GM13976 (cell line): Measurements from ENCODE around the gene S100A14.
"Not testable (repeated sequence)": the region's sequence is repeated elsewhere in the genome, so short reads cannot be mapped to it uniquely, and the experiment has no call there.

Experiments
- DNase-seq: peaks from one replicate; pipeline ENCODE4 v3.0.0; 2012; ENCODE audit warnings: low spot score
- CTCF ChIP-seq: IDR thresholded peaks from 2 replicates; pipeline ENCODE4 v1.5.1; 2012; ENCODE audit warnings: borderline replicate concordance, mild to moderate bottlenecking; ENCODE audit not compliant: insufficient read depth; ENCODE audit errors: extremely low read depth, missing control alignments, control extremely low read depth
- in situ Hi-C: fragments of 300-500 bp; cut with MboI; formaldehyde crosslinking; loops from one replicate; pipeline ENCODE4 v1.12.0; 2022; ENCODE audit warnings: low sequenced_read_pairs, mixed read lengths, inconsistent platforms; ENCODE audit not compliant: unreplicated experiment

Gene S100A14

GRCh38 chr1:153598309-153599172, 17.6 kb downstream of the S100A14 start:
- peak; percentile 87 for DNase-seq
- in situ Hi-C loops: no loop called here
- TF ChIP-seq CTCF: no peak

DNA sequence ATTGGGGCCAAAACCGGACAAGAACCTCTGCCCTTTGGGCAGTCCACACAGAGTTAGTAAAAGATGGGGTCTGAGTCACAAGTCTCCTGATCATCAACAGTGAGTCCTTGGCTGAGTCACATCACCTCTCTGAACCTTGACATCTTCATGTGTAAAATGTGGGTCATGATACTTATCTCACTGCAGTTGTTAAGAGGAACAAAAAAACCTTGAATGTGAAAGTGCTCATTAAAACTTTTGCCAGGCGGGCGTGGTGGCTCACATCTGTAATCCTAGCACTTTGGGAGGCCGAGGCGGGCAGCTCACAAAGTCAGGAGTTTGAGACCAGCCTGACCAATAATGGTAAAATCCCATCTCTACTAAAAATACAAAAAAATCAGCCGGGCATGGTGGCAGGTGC, 18.9 kb downstream of the S100A14 start:
- no peak for DNase-seq
- TF ChIP-seq CTCF: no peak
- in situ Hi-C loops: no loop called here

- TF ChIP-seq CTCF: no peak
- DNase-seq: no peak
- in situ Hi-C loops: no loop called here
These were observed 23.4 kb downstream of the S100A14 start for GRCh38 chr1:153592748-153593147.

- in situ Hi-C loops: no loop called here
- no peak for TF ChIP-seq CTCF
- no peak for DNase-seq
These were observed 27.6 kb downstream of the S100A14 start for GRCh38 chr1:153588482-153588881.

DNA sequence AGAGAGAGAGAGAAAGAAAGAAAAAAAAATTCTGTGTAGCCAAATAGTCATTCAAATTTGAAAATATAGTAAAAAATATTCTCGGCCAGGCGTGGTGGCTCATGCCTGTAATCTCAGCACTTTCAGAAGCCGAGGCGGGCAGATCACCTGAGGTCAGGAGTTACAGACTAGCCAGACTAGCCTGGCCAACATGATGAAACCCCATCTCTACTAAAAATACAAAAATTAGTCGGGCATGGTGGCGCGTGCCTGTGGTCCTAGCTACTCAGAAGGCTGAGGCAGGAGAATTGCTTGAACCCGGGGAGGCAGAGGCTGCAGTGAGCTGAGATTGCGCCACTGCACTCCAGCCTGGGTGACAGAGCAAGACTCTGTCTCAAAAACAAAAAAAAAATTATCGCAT, 28.1 kb downstream of the S100A14 start:
- DNase-seq, in situ Hi-C loops: not testable (repeated sequence)

GRCh38 chr1:153587314-153587713, 28.8 kb downstream of the S100A14 start:
- in situ Hi-C loops: no loop called here
- DNase-seq: no peak
- TF ChIP-seq CTCF: no peak

DNA sequence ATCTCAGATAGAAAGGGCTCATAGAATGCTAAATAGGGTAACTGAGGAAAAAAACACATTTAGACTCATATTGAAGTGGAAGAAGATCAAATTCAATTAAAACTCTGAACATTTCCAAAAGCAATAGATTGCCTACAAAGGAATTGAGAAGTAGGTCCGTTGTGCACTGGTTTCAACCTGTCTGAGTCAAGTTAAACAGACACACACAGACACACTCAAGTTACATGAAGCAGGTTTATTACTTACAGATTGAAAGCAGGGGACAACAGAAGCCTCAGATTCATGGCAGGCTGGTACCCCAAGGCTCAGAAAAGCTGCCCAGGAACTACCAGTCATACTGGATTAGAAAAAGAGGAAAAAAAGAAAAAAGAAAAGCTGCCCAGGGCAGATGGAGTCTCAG, 29.8 kb downstream of the S100A14 start:
- in situ Hi-C loops: no loop called here
- no peak for DNase-seq
- no peak for TF ChIP-seq CTCF
